Measurements from ENCODE around the gene DLD. TPM values are rescaled to one million over a fixed set of nuclear protein-coding genes. Genes with fewer than 3 reads are reported as not detected.

Gene DLD
- total RNA-seq, 2 donors from 2014 or later: 60.4 to 80.8 TPM

DNA sequence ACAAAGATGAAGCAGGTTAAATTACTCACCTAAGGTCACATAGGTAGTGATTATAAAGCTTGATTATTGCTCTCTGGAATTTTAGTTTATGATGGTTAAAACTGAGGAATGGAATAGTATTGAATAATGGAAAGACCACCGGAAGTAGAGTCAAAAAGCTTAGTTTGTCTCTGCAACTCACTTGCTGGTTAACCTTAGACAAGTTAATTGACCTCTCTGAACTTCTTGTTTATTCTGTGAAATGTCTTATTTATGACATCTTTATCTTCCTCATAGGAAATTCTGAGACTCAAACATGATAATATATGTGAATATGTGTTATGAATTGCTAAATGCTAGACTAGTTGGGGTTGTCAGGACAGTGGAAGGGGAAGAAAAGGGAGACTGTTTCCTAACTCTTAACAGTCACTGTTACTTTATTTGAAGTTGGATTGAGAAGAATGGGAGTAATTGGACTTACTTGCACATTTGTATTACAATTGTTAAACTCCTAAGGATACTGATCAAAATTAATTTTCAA, 9.6 kb downstream of the DLD start:
- Histone ChIP-seq H3K27me3 (replicated peaks; ENCODE audit: insufficient read depth) (no peaks in the 10 kb centered on the region), H3K36me3 (peaks cover 24% of the 10 kb centered on the region), H3K4me3 (no peak overlapping the region), H3K27ac (no peak overlapping the region), H3K4me1 (ENCODE audit: control insufficient read depth in 1 of 2, low read depth in 2 of 2) (peaks cover 0 to 11% of the 10 kb centered on the region in 2 donors), H3K9me3 (no peaks in the 10 kb centered on the region)
- ATAC-seq (ENCODE audit: insufficient number of reproducible peaks, low FRiP score, low read depth): no peak
- DNase-seq (ENCODE audit: low spot score): no peak
- TF ChIP-seq, protein P1, sequence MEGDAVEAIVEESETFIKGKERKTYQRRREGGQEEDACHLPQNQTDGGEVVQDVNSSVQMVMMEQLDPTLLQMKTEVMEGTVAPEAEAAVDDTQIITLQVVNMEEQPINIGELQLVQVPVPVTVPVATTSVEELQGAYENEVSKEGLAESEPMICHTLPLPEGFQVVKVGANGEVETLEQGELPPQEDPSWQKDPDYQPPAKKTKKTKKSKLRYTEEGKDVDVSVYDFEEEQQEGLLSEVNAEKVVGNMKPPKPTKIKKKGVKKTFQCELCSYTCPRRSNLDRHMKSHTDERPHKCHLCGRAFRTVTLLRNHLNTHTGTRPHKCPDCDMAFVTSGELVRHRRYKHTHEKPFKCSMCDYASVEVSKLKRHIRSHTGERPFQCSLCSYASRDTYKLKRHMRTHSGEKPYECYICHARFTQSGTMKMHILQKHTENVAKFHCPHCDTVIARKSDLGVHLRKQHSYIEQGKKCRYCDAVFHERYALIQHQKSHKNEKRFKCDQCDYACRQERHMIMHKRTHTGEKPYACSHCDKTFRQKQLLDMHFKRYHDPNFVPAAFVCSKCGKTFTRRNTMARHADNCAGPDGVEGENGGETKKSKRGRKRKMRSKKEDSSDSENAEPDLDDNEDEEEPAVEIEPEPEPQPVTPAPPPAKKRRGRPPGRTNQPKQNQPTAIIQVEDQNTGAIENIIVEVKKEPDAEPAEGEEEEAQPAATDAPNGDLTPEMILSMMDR (IDR thresholded peaks at IDR 0.05): no peak

DNA sequence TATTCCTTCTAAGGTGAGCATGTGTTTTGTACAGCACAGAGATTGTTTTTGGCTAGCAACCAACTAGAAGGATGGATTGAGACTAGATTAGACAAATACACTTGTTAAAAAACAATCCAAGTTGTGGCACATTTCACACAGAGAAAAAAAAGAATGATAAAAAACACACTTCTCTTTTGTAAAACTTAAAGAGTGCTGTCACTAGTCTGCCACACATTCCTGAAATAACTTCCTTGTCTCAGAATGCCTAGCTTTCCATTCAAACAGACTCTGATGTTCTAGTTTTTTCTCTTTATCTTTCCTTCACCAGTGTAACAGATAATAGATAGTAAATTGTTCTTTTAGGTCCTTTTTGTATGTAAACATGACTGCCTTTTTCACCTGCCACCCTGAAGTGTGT, 11.4 kb downstream of the DLD start:
- Histone ChIP-seq H3K4me1 (ENCODE audit: control insufficient read depth in 1 of 2, low read depth in 2 of 2) (peaks cover 0 to 11% of the 10 kb centered on the region in 2 donors), H3K36me3 (peaks cover 34% of the 10 kb centered on the region), H3K27me3 (replicated peaks; ENCODE audit: insufficient read depth) (no peaks in the 10 kb centered on the region), H3K9me3 (no peaks in the 10 kb centered on the region), H3K4me3 (no peak overlapping the region), H3K27ac (no peak overlapping the region)
- no peak for ATAC-seq (ENCODE audit: insufficient number of reproducible peaks, low FRiP score, low read depth)
- DNase-seq (ENCODE audit: low spot score): no peak
- TF ChIP-seq, protein P1 (IDR thresholded peaks at IDR 0.05): no peak

DNA sequence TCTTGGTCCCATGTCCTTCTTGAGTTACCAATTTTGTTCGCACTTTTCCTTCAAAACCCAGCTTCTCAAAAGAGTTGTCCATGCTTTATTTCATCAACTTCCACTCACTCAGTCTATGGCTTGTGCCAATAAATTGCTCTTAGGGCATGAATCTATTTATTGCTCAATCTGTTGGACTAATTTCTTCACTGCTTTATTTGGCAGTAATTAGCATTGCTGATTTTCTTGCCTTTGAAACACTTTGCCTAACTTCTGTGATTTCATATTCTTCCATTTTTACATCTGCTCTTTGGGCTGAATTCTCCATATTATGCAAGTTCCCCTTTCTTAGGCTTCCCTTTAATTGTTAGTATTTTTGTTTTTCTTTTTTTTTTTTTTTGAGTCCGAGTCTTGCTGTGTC, 16.8 kb downstream of the DLD start:
- DNase-seq (ENCODE audit: low spot score) (no peak), ATAC-seq (ENCODE audit: insufficient number of reproducible peaks, low FRiP score, low read depth) (no peak)
- Histone ChIP-seq H3K27me3 (replicated peaks; ENCODE audit: insufficient read depth) (no peaks in the 10 kb centered on the region), H3K4me1 (ENCODE audit: control insufficient read depth in 1 of 2, low read depth in 2 of 2) (no peaks in the 10 kb centered on the region), H3K36me3 (peaks cover 42% of the 10 kb centered on the region), H3K4me3 (no peak overlapping the region), H3K9me3 (no peaks in the 10 kb centered on the region), H3K27ac (no peak overlapping the region)
- TF ChIP-seq, protein P1 (IDR thresholded peaks at IDR 0.05): no peak

DNA sequence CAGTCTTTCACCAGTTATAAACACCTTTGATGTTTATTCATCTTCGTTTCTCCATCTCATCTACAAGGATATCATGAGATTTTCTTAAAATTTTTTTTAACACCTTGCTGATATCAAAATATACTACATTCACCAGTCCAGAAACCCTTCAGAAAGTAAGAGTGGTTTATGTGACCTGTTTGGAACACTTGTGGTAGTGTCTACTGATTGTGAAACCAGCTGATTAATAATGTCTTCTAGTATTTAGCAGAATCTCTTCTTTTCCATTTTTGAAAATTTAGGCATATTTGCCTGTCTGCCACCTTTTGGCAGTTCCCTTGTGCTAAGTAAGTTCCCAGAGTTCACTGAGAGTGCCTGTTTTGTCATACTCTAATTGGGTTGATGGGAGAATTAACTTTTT, 18.5 kb downstream of the DLD start:
- Histone ChIP-seq H3K4me3 (no peak overlapping the region), H3K36me3 (peaks cover 29% of the 10 kb centered on the region), H3K27ac (no peak overlapping the region), H3K27me3 (replicated peaks; ENCODE audit: insufficient read depth) (no peaks in the 10 kb centered on the region), H3K9me3 (no peaks in the 10 kb centered on the region), H3K4me1 (ENCODE audit: control insufficient read depth in 1 of 2, low read depth in 2 of 2) (no peaks in the 10 kb centered on the region)
- TF ChIP-seq, protein P1 (IDR thresholded peaks at IDR 0.05): no peak
- ATAC-seq (ENCODE audit: insufficient number of reproducible peaks, low FRiP score, low read depth) (no peak), DNase-seq (ENCODE audit: low spot score) (no peak)

DNA sequence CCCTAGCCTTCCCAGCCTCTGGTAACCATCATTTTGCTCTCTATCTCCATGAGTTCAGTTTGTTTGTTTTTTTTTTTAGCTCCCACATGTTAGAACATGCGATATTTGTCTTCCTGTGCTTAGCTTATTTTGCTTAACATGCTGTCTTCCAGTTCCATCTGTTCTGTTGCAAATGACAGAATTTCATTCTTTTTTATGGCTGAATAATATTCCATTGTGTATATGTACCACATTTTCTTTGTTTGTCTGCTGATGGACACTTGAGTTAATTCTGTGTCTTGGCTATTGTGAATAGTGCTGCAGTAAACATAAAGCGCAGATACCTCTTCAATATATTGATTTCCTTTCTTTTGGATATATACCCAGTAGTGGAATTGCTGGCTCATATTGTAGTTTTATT, 21.0 kb downstream of the DLD start:
- Histone ChIP-seq H3K27me3 (replicated peaks; ENCODE audit: insufficient read depth) (no peaks in the 10 kb centered on the region), H3K36me3 (peaks cover 17% of the 10 kb centered on the region), H3K4me1 (ENCODE audit: control insufficient read depth in 1 of 2, low read depth in 2 of 2) (no peaks in the 10 kb centered on the region), H3K9me3 (no peaks in the 10 kb centered on the region), H3K27ac (no peak overlapping the region), H3K4me3 (no peak overlapping the region)
- DNase-seq (ENCODE audit: low spot score) (no peak), ATAC-seq (ENCODE audit: insufficient number of reproducible peaks, low FRiP score, low read depth) (no peak)
- TF ChIP-seq, protein P1 (IDR thresholded peaks at IDR 0.05): no peak

Measured in thoracic aorta (tissue), 2 donors.